Kidney epithelial cell (primary cell): ENCODE measurements around the gene SEMA4F. TPM values are rescaled to one million over a fixed set of nuclear protein-coding genes. Genes with fewer than 3 reads are reported as not detected.
A peak's percentile ranks its signal among the peaks of the same experiment; 100 is the strongest.

Experiments
- DNase-seq: peaks from one replicate; pipeline ENCODE4 v3.0.0-alpha.2; 2010; ENCODE audit warnings: low read depth
- H3K27me3 ChIP-seq: 2 replicates; pipeline ENCODE4 v1.6.0; 2011; ENCODE audit warnings: low read length; ENCODE audit not compliant: control insufficient read depth, insufficient read depth
- H3K36me3 ChIP-seq: 2 replicates; pipeline ENCODE4 v1.5.1; 2011; ENCODE audit warnings: low read length; ENCODE audit not compliant: control insufficient read depth, insufficient read depth
- H3K4me3 ChIP-seq: 2 replicates; pipeline ENCODE4 v1.5.1; 2011; ENCODE audit warnings: low read depth, mild to moderate bottlenecking, control low read depth, low read length
- total RNA-seq: library from RNA; depleted of rRNA; stranded (reverse); fragments of >200 nt; gene quantifications from 2 replicates; pipeline ENCODE4 v1.2.3, GENCODE V29; 2015
- TF ChIP-seq, protein P1 (sequence below): IDR thresholded peaks from 2 replicates; pipeline ENCODE4 v1.5.1; 2011; ENCODE audit warnings: mild to moderate bottlenecking, moderate library complexity, low read length, control low read depth, inconsistent platforms; ENCODE audit not compliant: insufficient read depth, poor library complexity, severe bottlenecking

SEMA4F gene, protein sequence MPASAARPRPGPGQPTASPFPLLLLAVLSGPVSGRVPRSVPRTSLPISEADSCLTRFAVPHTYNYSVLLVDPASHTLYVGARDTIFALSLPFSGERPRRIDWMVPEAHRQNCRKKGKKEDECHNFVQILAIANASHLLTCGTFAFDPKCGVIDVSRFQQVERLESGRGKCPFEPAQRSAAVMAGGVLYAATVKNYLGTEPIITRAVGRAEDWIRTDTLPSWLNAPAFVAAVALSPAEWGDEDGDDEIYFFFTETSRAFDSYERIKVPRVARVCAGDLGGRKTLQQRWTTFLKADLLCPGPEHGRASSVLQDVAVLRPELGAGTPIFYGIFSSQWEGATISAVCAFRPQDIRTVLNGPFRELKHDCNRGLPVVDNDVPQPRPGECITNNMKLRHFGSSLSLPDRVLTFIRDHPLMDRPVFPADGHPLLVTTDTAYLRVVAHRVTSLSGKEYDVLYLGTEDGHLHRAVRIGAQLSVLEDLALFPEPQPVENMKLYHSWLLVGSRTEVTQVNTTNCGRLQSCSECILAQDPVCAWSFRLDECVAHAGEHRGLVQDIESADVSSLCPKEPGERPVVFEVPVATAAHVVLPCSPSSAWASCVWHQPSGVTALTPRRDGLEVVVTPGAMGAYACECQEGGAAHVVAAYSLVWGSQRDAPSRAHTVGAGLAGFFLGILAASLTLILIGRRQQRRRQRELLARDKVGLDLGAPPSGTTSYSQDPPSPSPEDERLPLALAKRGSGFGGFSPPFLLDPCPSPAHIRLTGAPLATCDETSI
- total RNA-seq: 11.2 and 16.4 TPM in 2 replicates

DNA sequence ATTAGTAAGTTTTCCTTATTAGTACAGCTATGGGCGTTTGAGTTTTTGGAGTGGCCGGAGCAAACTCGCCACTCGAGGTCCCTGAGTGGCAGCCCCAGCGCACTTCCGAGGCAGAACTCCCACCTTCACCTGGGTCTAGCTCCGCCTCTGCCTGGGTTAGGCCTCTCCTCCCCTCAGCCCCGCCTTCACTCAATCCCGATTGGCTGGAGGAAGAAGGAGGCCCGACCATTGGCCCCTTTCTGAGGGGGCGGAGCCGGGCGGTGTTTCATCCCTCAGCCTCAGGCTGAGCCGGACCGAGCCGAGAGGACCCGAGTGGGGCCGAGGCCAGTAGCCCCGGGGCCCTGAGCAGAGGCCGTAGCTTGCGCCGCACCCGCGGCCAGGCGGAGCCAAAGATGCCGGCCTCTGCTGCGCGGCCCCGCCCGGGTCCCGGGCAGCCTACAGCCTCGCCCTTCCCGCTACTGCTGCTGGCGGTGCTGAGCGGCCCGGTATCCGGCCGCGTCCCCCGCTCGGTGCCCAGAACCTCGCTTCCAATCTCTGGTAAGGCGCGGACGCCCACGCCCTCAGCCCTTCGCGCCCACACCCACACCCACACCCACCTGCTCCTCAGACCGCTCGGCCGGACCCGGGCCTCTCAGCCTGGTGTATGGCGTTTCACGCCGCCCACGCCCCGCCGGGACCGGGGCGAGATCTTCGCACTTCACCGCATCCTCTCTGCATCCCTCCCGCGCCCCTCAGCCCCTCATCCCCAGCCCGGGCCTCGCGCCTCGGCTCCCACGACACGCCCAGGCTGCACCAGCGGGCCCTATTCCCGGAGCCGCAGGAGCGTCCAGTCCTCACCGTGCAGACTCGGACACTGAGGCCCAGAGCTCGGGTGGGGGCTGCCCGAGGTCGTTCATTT, at the start of gene SEMA4F:
TSS of gene SEMA4F (plus strand) at position 263 of the 898 bp plus-strand sequence. CDS start at position 393, 130 bp downstream.
- peak; percentile 82 for DNase-seq
- Histone ChIP-seq H3K27me3 (no peaks in the 10 kb centered on the region), H3K36me3 (no peaks in the 10 kb centered on the region), H3K4me3 (peak within 1 kb of the TSS; percentile 68)
- TF ChIP-seq, protein P1, sequence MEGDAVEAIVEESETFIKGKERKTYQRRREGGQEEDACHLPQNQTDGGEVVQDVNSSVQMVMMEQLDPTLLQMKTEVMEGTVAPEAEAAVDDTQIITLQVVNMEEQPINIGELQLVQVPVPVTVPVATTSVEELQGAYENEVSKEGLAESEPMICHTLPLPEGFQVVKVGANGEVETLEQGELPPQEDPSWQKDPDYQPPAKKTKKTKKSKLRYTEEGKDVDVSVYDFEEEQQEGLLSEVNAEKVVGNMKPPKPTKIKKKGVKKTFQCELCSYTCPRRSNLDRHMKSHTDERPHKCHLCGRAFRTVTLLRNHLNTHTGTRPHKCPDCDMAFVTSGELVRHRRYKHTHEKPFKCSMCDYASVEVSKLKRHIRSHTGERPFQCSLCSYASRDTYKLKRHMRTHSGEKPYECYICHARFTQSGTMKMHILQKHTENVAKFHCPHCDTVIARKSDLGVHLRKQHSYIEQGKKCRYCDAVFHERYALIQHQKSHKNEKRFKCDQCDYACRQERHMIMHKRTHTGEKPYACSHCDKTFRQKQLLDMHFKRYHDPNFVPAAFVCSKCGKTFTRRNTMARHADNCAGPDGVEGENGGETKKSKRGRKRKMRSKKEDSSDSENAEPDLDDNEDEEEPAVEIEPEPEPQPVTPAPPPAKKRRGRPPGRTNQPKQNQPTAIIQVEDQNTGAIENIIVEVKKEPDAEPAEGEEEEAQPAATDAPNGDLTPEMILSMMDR: no peak

DNA sequence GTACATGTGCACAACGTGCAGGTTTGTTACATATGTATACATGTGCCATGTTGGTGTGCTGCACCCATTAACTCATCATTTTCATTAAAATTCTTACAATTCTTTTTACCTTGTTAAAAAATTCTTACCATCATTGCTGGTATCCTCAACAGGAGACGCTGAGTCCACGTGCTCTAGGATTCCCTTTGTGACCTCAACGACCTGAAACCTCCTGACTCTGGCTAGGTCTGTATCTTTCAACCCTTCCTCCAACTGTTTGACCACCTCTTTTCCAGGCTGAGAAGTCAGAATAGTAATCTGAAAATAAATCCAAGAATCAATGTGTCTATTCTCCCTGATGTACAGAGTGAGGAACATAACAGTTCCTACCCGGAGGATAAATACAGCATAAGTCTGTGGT, 47.1 kb upstream of the SEMA4F start:
- H3K27me3 ChIP-seq: no peaks in the 10 kb centered on the region
- peaks cover 1% of the 10 kb centered on the region for H3K36me3 ChIP-seq
- DNase-seq: no peak
- no peak overlapping the region for H3K4me3 ChIP-seq
- TF ChIP-seq, protein P1: no peak

DNA sequence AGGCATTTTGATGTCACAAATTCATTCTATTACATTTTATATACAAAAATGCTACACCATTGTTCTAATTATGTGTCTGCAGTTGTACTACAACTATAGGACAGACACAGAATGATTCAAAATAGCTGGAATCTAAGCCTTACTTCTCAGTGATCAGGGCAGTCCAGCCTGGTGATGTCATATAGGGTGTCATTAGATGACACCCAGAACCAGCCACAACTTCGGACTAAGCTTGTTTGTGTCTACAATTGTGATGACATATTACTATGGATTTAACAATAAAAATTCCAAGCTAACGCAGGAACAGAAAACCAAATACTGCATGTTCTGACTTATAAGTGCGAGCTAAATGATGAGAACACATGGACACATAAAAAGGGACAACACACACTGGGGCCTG, 36.9 kb upstream of the SEMA4F start:
- H3K27me3 ChIP-seq: no peaks in the 10 kb centered on the region
- TF ChIP-seq, protein P1: no peak
- DNase-seq: no peak
- no peaks in the 10 kb centered on the region for H3K36me3 ChIP-seq
- no peak overlapping the region for H3K4me3 ChIP-seq

DNA sequence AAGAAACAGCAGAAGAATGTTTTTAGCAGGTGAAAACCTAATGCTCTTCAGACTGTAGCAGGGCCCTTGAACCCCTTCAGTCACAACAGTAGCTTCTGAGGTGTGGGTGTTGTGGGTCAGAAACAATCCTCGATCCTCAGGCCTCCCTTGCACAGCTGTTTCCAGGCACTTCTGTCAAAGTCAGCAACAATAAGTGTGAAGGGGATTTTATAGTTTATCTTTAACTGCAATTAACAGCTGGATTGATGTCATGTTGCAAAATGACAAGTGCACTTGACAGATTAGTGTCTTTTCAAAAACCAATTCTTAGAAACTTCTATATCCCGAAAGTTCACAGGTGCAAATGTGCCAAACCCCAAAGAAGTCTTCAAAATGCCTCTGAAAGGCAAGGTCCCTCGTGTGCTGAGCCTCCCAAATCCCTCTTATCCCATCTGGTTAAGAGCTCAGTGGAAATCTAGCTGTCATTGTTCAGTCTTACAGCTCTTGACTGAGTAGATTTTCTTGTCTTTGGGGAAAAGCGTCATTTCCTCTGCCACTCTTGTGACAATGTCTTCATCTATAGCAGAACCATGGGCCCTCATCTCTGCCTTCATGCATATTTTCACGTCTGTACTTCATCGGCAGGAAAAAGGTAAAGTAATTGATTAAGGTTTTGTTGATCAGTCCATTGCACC, 35.5 kb upstream of the SEMA4F start:
- TF ChIP-seq, protein P1: no peak
- H3K36me3 ChIP-seq: no peaks in the 10 kb centered on the region
- no peak overlapping the region for H3K4me3 ChIP-seq
- no peaks in the 10 kb centered on the region for H3K27me3 ChIP-seq
- no peak for DNase-seq

DNA sequence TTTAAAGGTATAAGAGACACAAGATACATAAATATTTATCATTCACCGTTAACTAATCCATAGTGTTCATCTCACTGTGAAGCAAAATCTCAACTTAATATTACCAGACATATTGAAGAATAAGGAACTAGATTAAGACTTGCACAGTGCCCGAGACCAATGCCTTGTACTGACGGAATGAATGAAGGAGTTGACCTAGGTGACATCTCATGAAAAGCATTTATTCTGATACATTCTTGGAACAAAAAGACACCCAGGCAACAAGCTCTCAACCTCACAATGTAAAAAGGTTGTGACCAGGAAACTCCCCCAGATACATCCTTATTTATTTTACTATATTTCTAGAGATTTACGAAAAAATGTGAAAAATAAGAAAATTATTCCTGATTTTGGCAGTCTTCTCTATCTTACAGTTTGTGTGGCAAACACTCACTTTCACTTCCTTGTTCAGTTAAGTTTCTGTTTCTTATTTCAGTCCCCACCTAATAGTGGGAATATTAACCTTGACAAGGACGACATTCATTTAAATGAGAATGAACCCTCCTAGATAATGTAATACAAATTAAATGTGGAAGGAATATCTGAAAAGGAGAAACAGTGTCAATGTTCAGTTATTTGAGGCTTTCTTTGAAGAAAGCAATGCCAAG, 34.3 kb upstream of the SEMA4F start:
- H3K4me3 ChIP-seq: no peak overlapping the region
- H3K27me3 ChIP-seq: no peaks in the 10 kb centered on the region
- TF ChIP-seq, protein P1: no peak
- H3K36me3 ChIP-seq: no peaks in the 10 kb centered on the region
- DNase-seq: no peak
